Activated B cell treated with CpG ODN at 0.5 μM for 24 hours (primary cell): ENCODE data around the gene FHIT. TPM values are rescaled to one million over a fixed set of nuclear protein-coding genes. Genes with fewer than 3 reads are reported as not detected.

Source experiments
- ATAC-seq: fragments of 200-7000 bp; cut with Tn5 transposase; one replicate; pipeline ENCODE4 v1.10.0; 2021; ENCODE audit warnings: low read depth, mild to moderate bottlenecking, moderate library complexity
- CTCF ChIA-PET: fragments of 350-600 bp; sonication (Branson Sonifier 250); formaldehyde crosslinking; loops from one replicate; lab custom pipeline; 2021; ENCODE audit warnings: antibody characterized with exemption; lab: Charles Lee
- POLR2A ChIA-PET: fragments of 350-600 bp; sonication (Branson Sonifier 250); formaldehyde crosslinking; loops from one replicate; lab custom pipeline; 2021; ENCODE audit warnings: antibody characterized with exemption; lab: Charles Lee
- DNase-seq: peaks from one replicate; pipeline ENCODE4 v3.0.0; 2022
- H3K27ac Mint-ChIP-seq: one replicate; pipeline ENCODE4 v1.8.0; 2020; ENCODE audit warnings: mixed read lengths
- H3K27me3 Mint-ChIP-seq: one replicate; pipeline ENCODE4 v1.8.0; 2021; ENCODE audit warnings: mixed read lengths
- H3K36me3 Mint-ChIP-seq: one replicate; pipeline ENCODE4 v1.8.0; 2021; ENCODE audit warnings: low read depth, mixed read lengths
- H3K4me1 Mint-ChIP-seq: one replicate; pipeline ENCODE4 v1.8.0; 2021; ENCODE audit warnings: mixed read lengths
- H3K4me3 Mint-ChIP-seq: one replicate; pipeline ENCODE4 v1.8.0; 2020; ENCODE audit warnings: mild to moderate bottlenecking, mixed read lengths
- H3K9me3 Mint-ChIP-seq: one replicate; pipeline ENCODE4 v1.8.0; 2020; ENCODE audit warnings: mixed read lengths
- CTCF ChIP-seq: fragments of 200-600 bp; IDR thresholded peaks from one replicate; pipeline ENCODE4 v1.8.0; 2022; ENCODE audit warnings: antibody characterized with exemption, mild to moderate bottlenecking
- intact Hi-C: fragments of 100-400 bp; cut with micrococcal nuclease; formaldehyde crosslinking; loops from one replicate; pipeline ENCODE4 v1.15.1; 2024
- total RNA-seq: library from RNA; stranded (reverse); gene quantifications from 2 replicates; pipeline ENCODE4 v1.2.3, GENCODE V29; 2022

The FHIT gene
- total RNA-seq, 1 donor from 2014 or later, result 5.5 TPM

GRCh38 chr3:60730371-60730770, 520.9 kb downstream of the FHIT start:
- H3K27me3 Mint-ChIP-seq, result no peaks in the 10 kb centered on the region
- ChIA-PET POLR2A (no interaction called here), CTCF (no interaction called here)
- DNase-seq (no peak), ATAC-seq (no peak)
- H3K9me3 Mint-ChIP-seq, result peaks cover 4% of the 10 kb centered on the region
- H3K36me3 Mint-ChIP-seq, result no peaks in the 10 kb centered on the region
- no peaks in the 10 kb centered on the region for H3K4me1 Mint-ChIP-seq
- no peak for TF ChIP-seq CTCF
- no peak overlapping the region for H3K4me3 Mint-ChIP-seq
- H3K27ac Mint-ChIP-seq, result no peak overlapping the region
- intact Hi-C loops, result no loop called here

GRCh38 chr3:60729056-60729455, 522.2 kb downstream of the FHIT start:
- intact Hi-C loops, result no loop called here
- Mint-ChIP-seq H3K27ac (no peak overlapping the region), H3K27me3 (no peaks in the 10 kb centered on the region), H3K4me1 (no peaks in the 10 kb centered on the region), H3K9me3 (peaks cover 4% of the 10 kb centered on the region), H3K36me3 (no peaks in the 10 kb centered on the region), H3K4me3 (no peak overlapping the region)
- no peak for TF ChIP-seq CTCF
- CTCF ChIA-PET, result no interaction called here
- POLR2A ChIA-PET, result no interaction called here
- DNase-seq, result no peak
- ATAC-seq, result no peak

- intact Hi-C loops, result no loop called here
- H3K27ac Mint-ChIP-seq, result no peak overlapping the region
Measured at GRCh38 chr3:60728006-60728405, 523.2 kb downstream of the FHIT start.

GRCh38 chr3:60720736-60721135, 530.5 kb downstream of the FHIT start:
- H3K4me3 Mint-ChIP-seq, result no peak overlapping the region
- no peak for TF ChIP-seq CTCF
- no peaks in the 10 kb centered on the region for H3K9me3 Mint-ChIP-seq
- ATAC-seq (no peak), DNase-seq (no peak)
- no peaks in the 10 kb centered on the region for H3K27me3 Mint-ChIP-seq
- H3K36me3 Mint-ChIP-seq, result no peaks in the 10 kb centered on the region
- CTCF ChIA-PET, result no interaction called here
- intact Hi-C loops, result no loop called here
- H3K4me1 Mint-ChIP-seq, result no peaks in the 10 kb centered on the region
- no peak overlapping the region for H3K27ac Mint-ChIP-seq
- POLR2A ChIA-PET, result no interaction called here

More at GRCh38 chr3:60728006-60728405, 523.2 kb downstream of the FHIT start:
- no peak for ATAC-seq
- no peaks in the 10 kb centered on the region for H3K4me1 Mint-ChIP-seq
- no peak for DNase-seq
- ChIA-PET CTCF (no interaction called here), POLR2A (no interaction called here)
- H3K9me3 Mint-ChIP-seq, result peaks cover 4% of the 10 kb centered on the region
- no peak for TF ChIP-seq CTCF
- H3K27me3 Mint-ChIP-seq, result no peaks in the 10 kb centered on the region
- no peak overlapping the region for H3K4me3 Mint-ChIP-seq
- H3K36me3 Mint-ChIP-seq, result no peaks in the 10 kb centered on the region

GRCh38 chr3:60716573-60716972, 534.7 kb downstream of the FHIT start:
- H3K27ac Mint-ChIP-seq, result no peak overlapping the region
- H3K4me3 Mint-ChIP-seq, result no peak overlapping the region
- no peaks in the 10 kb centered on the region for H3K36me3 Mint-ChIP-seq
- no peaks in the 10 kb centered on the region for H3K4me1 Mint-ChIP-seq
- POLR2A ChIA-PET, result no interaction called here
- CTCF ChIA-PET, result no interaction called here
- intact Hi-C loops, result no loop called here
- DNase-seq (no peak), ATAC-seq (no peak)
- peaks cover 1% of the 10 kb centered on the region for H3K9me3 Mint-ChIP-seq
- no peak for TF ChIP-seq CTCF
- no peaks in the 10 kb centered on the region for H3K27me3 Mint-ChIP-seq
